ENCODE data around the gene VIM.

VIM gene

GRCh38 chr10:17209881-17210280 is 18.2 kb upstream of the VIM start:
- no peak for DNase-seq (ENCODE audit: low read depth, low spot score)

- no peak for DNase-seq (ENCODE audit: low read depth, low spot score)
Observed at GRCh38 chr10:17210361-17210760, 17.7 kb upstream of the VIM start.

- no peak for DNase-seq (ENCODE audit: low read depth, low spot score)
Observed at GRCh38 chr10:17212802-17213221, 15.2 kb upstream of the VIM start.

GRCh38 chr10:17213646-17214349 is 14.2 kb upstream of the VIM start:
- no peak for DNase-seq (ENCODE audit: low read depth, low spot score)

- no peak for DNase-seq (ENCODE audit: low read depth, low spot score)
Observed at GRCh38 chr10:17214526-17214925, 13.5 kb upstream of the VIM start.

- DNase-seq (ENCODE audit: low read depth, low spot score), result no peak
Observed at GRCh38 chr10:17214971-17215781, 12.9 kb upstream of the VIM start.

GRCh38 chr10:17215782-17216122 is 12.3 kb upstream of the VIM start:
- DNase-seq (ENCODE audit: low read depth, low spot score), result no peak

- no peak for DNase-seq (ENCODE audit: low read depth, low spot score)
Observed at GRCh38 chr10:17216217-17216900, 11.7 kb upstream of the VIM start.

- DNase-seq (ENCODE audit: low read depth, low spot score), result no peak
Observed at GRCh38 chr10:17216901-17217395, 11.1 kb upstream of the VIM start.

- no peak for DNase-seq (ENCODE audit: low read depth, low spot score)
Observed at GRCh38 chr10:17217631-17218232, 10.3 kb upstream of the VIM start.

- DNase-seq (ENCODE audit: low read depth, low spot score), result no peak
Observed at GRCh38 chr10:17219024-17219423, 9.0 kb upstream of the VIM start.

- no peak for DNase-seq (ENCODE audit: low read depth, low spot score)
Observed at GRCh38 chr10:17220652-17221100, 7.4 kb upstream of the VIM start.

GRCh38 chr10:17222329-17222728 is 5.7 kb upstream of the VIM start:
- DNase-seq (ENCODE audit: low read depth, low spot score), result no peak

- DNase-seq (ENCODE audit: low read depth, low spot score), result no peak
Observed at GRCh38 chr10:17225808-17226207, 2.2 kb upstream of the VIM start.

- DNase-seq (ENCODE audit: low read depth, low spot score), result peak; percentile 62
Observed at GRCh38 chr10:17226891-17227303, 1.1 kb upstream of the VIM start.

GRCh38 chr10:17227367-17228090 is 512 bp upstream of the VIM start:
- no peak for DNase-seq (ENCODE audit: low read depth, low spot score)

- peak; percentile 64 for DNase-seq (ENCODE audit: low read depth, low spot score)
Observed at GRCh38 chr10:17229016-17229716, 1.1 kb downstream of the VIM start.

GRCh38 chr10:17229717-17229966 is 1.6 kb downstream of the VIM start:
- DNase-seq (ENCODE audit: low read depth, low spot score), result peak; percentile 78

- DNase-seq (ENCODE audit: low read depth, low spot score), result peak; percentile 87
Observed at GRCh38 chr10:17229967-17230682, 2.1 kb downstream of the VIM start.

- no peak for DNase-seq (ENCODE audit: low read depth, low spot score)
Observed at GRCh38 chr10:17231788-17232187, 3.7 kb downstream of the VIM start.

Data from ELF-1 (cell line).